MCF 10A (cell line): ENCODE measurements around the gene SPATA6L. TPM values are rescaled to one million over a fixed set of nuclear protein-coding genes. Genes with fewer than 3 reads are reported as not detected.
A peak's percentile ranks its signal among the peaks of the same experiment; 100 is the strongest.

Experiments
- BruUV-seq: library from RNA; stranded (reverse); fragments of 400-500 nt; replicated peaks from 2 replicates; lab custom pipeline; 2021; lab: Mats Ljungman, UMichigan
- CTCF ChIA-PET: fragments of 300-600 bp; sonication (Branson Sonifier 250); formaldehyde crosslinking; extraction: SDS; loops from one replicate; lab custom pipeline; 2021; ENCODE audit warnings: antibody characterized with exemption, inconsistent platforms; lab: Yijun Ruan, JAX
- POLR2A ChIA-PET: fragments of 300-600, 350-650 bp; sonication (Branson Sonifier 250); formaldehyde crosslinking; extraction: SDS; loops from one replicate; lab custom pipeline; 2020; ENCODE audit warnings: antibody characterized with exemption, inconsistent platforms; lab: Yijun Ruan, JAX
- DNase-seq: peaks from one replicate; pipeline ENCODE4 v3.0.0-alpha.2; 2018; ENCODE audit not compliant: unreplicated experiment
- H3K27ac Mint-ChIP-seq: one replicate; pipeline ENCODE4 v1.8.0; 2022; ENCODE audit warnings: mild to moderate bottlenecking, low read depth, mixed read lengths; ENCODE audit not compliant: unreplicated experiment
- H3K27me3 Mint-ChIP-seq: one replicate; pipeline ENCODE4 v1.8.0; 2022; ENCODE audit warnings: mixed read lengths; ENCODE audit not compliant: insufficient read depth, unreplicated experiment
- H3K36me3 Mint-ChIP-seq: one replicate; pipeline ENCODE4 v1.8.0; 2022; ENCODE audit warnings: mild to moderate bottlenecking, moderate library complexity, mixed read lengths; ENCODE audit not compliant: insufficient read depth, unreplicated experiment
- H3K4me1 Mint-ChIP-seq: one replicate; pipeline ENCODE4 v1.8.0; 2022; ENCODE audit warnings: mixed read lengths; ENCODE audit not compliant: insufficient read depth, unreplicated experiment
- H3K4me3 Mint-ChIP-seq: one replicate; pipeline ENCODE4 v1.8.0; 2022; ENCODE audit warnings: mild to moderate bottlenecking, moderate library complexity, mixed read lengths; ENCODE audit not compliant: unreplicated experiment
- H3K9me3 Mint-ChIP-seq: one replicate; pipeline ENCODE4 v1.8.0; 2022; ENCODE audit warnings: mixed read lengths; ENCODE audit not compliant: unreplicated experiment
- intact Hi-C: fragments of 100-400 bp; cut with micrococcal nuclease; formaldehyde crosslinking; loops from 2 replicates; pipeline ENCODE4 v1.14.1; 2022
- total RNA-seq: library from RNA; stranded (reverse); gene quantifications from 2 replicates; pipeline ENCODE4 v1.2.3, GENCODE V29; 2022
- TF ChIP-seq, protein P1 (sequence below): fragments of 200-600 bp; IDR thresholded peaks from one replicate; pipeline ENCODE4 v1.8.0; 2022; ENCODE audit warnings: antibody characterized with exemption, mild to moderate bottlenecking; ENCODE audit not compliant: unreplicated experiment

The SPATA6L gene
- total RNA-seq, 1 experiment from 2014 or later: 5.5 TPM

DNA sequence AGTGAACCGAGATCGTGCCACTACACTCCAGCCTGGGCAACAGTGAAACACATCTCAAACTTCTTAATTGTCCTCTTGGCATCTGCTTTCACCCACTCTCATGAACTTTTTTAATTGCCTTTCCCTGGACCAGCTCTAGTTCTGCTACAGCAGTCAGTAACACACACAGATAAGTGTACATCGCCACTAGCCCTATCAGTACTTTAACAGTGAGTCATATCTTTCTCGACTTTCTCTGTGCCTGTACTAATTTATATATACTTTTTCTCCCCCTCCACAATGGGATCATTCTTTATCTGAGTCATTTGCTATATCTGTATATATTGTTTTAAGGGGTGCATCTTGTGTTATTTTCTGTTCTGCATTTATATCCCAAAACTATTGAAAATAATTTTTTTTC is 19.8 kb upstream of the SPATA6L start:
- no TSS peak for BruUV-seq
- POLR2A ChIA-PET: interaction anchor here (0.7 kb wide), 1 partner anchor 904 kb away, joined by 3 read pairs; no protein-coding TSS in a partner anchor
- TF ChIP-seq, protein P1, sequence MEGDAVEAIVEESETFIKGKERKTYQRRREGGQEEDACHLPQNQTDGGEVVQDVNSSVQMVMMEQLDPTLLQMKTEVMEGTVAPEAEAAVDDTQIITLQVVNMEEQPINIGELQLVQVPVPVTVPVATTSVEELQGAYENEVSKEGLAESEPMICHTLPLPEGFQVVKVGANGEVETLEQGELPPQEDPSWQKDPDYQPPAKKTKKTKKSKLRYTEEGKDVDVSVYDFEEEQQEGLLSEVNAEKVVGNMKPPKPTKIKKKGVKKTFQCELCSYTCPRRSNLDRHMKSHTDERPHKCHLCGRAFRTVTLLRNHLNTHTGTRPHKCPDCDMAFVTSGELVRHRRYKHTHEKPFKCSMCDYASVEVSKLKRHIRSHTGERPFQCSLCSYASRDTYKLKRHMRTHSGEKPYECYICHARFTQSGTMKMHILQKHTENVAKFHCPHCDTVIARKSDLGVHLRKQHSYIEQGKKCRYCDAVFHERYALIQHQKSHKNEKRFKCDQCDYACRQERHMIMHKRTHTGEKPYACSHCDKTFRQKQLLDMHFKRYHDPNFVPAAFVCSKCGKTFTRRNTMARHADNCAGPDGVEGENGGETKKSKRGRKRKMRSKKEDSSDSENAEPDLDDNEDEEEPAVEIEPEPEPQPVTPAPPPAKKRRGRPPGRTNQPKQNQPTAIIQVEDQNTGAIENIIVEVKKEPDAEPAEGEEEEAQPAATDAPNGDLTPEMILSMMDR: no peak
- no peaks in the 10 kb centered on the region for H3K27me3 Mint-ChIP-seq
- intact Hi-C loops: no loop called here
- no peak for DNase-seq
- CTCF ChIA-PET: interaction anchor here (0.6 to 1.5 kb wide), 3 partner anchors 9 to 324 kb away, joined by 3 to 4 read pairs (median 3); no protein-coding TSS in a partner anchor
- no peak overlapping the region for H3K4me3 Mint-ChIP-seq
- no peaks in the 10 kb centered on the region for H3K9me3 Mint-ChIP-seq
- no peak overlapping the region for H3K27ac Mint-ChIP-seq
- H3K36me3 Mint-ChIP-seq: peaks cover 33% of the 10 kb centered on the region
- peaks cover 14% of the 10 kb centered on the region for H3K4me1 Mint-ChIP-seq

DNA sequence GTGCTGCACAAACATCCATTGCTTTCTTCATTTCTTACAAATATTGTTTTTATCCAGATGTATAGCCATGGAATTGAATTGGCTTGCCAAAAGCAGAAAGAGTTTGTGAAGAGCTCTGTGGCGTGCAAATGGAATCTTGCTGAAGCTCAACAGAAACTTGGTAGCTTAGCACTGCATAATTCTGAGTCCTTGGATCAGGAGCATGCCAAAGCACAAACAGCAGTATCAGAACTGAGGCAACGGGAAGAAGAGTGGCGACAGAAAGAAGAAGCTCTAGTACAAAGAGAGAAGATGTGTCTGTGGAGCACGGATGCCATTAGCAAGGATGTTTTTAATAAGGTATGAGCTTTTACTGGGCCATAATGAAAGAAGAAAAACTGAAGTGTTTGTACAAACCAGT is 18.5 kb upstream of the SPATA6L start:
- ChIA-PET CTCF (interaction anchor here (0.5 to 1.5 kb wide), 6 partner anchors 22 to 913 kb away, joined by 3 to 4 read pairs (median 4); no protein-coding TSS in a partner anchor), POLR2A (interaction anchor here (1.0 to 1.3 kb wide), 2 partner anchors 37 to 56 kb away, joined by 3 read pairs; partner anchors contain the start of gene AK3)
- H3K4me3 Mint-ChIP-seq: no peak overlapping the region
- H3K27me3 Mint-ChIP-seq: no peaks in the 10 kb centered on the region
- no peaks in the 10 kb centered on the region for H3K9me3 Mint-ChIP-seq
- H3K27ac Mint-ChIP-seq: no peak overlapping the region
- intact Hi-C loops: no loop called here
- H3K4me1 Mint-ChIP-seq: peaks cover 14% of the 10 kb centered on the region
- DNase-seq: no peak
- peaks cover 33% of the 10 kb centered on the region for H3K36me3 Mint-ChIP-seq
- TF ChIP-seq, protein P1: no peak
- no TSS peak for BruUV-seq

DNA sequence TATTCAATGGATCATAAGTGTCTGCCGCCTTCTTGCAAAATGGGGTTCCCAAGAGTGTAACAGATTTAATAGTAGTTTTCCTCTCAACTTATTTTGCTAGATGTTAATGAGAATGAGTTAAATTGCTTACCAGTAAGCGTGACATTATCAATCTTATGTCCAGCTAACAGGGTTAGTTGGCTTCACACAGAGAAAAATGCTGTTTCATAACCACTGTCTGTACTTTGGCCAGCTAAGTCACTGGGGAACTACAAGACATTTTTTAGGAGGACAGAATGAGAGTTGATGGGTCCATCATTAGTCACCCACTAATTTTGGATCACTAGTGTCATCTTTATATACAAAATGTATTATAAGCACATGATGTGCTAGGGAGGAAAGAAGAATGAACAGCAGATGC is 14.5 kb upstream of the SPATA6L start:
- no TSS peak for BruUV-seq
- POLR2A ChIA-PET: interaction anchor here (0.5 to 3.3 kb wide), 13 partner anchors 8 to 1837 kb away, joined by 3 to 48 read pairs (median 5); partner anchors contain the start of genes AK3, PLPP6, PUM3 and RIC1

DNA sequence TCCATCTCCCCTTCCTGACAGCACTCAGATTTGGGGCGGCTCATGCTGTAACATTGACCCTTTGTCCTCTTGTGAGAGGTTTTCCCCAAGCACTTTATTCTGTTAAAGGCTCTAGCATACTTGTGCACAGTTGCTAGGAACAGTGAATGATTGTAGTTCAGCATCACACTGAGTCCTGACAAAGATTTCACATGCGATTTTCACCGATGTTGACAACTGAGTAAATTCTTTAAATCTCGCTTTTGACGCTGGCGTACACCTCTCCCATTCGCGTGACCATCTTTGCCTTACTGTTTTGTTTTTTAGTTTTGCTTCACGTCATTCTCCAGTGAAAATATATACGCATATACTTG is 13.9 kb upstream of the SPATA6L start:
- BruUV-seq: no TSS peak
- Mint-ChIP-seq H3K27me3 (no peaks in the 10 kb centered on the region), H3K27ac (no peak overlapping the region), H3K4me1 (peaks cover 21% of the 10 kb centered on the region), H3K36me3 (peaks cover 18% of the 10 kb centered on the region), H3K4me3 (no peak overlapping the region), H3K9me3 (peaks cover 6% of the 10 kb centered on the region)
- POLR2A ChIA-PET: interaction anchor here (0.6 to 3.3 kb wide), 13 partner anchors 11 to 1836 kb away, joined by 3 to 48 read pairs (median 7); partner anchors contain the start of genes AK3, PLPP6, PUM3 and RCL1
- TF ChIP-seq, protein P1: no peak
- intact Hi-C loops: no loop called here
- no peak for DNase-seq
- CTCF ChIA-PET: interaction anchor here (0.5 to 1.4 kb wide), 2 partner anchors 60 to 915 kb away, joined by 3 to 5 read pairs; no protein-coding TSS in a partner anchor

More for the DNA sequence above, 14.5 kb upstream of the SPATA6L start:
- TF ChIP-seq, protein P1: no peak
- Mint-ChIP-seq H3K36me3 (peaks cover 20% of the 10 kb centered on the region), H3K4me3 (no peak overlapping the region), H3K4me1 (peaks cover 15% of the 10 kb centered on the region), H3K27me3 (no peaks in the 10 kb centered on the region), H3K27ac (no peak overlapping the region), H3K9me3 (peaks cover 2% of the 10 kb centered on the region)
- intact Hi-C loops: no loop called here
- peak; percentile 33 for DNase-seq
- CTCF ChIA-PET: interaction anchor here (0.5 to 1.4 kb wide), 10 partner anchors 53 to 914 kb away, joined by 3 to 5 read pairs (median 3); no protein-coding TSS in a partner anchor
